Duodenal mucosa (tissue), 2 donors: ENCODE data around the gene MEAK7.

ENCODE experiments used
- H3K27ac ChIP-seq: one replicate; pipeline ENCODE4 v1.7.0; 2013; ENCODE audit warnings: low read depth, low read length
- H3K27me3 ChIP-seq, 2 donors: one replicate each; pipeline ENCODE4 v1.7.0; 2013; ENCODE audit warnings: low read length in 2 of 2, control low read depth in 1 of 2; ENCODE audit not compliant: insufficient read depth in 2 of 2, control insufficient read depth in 1 of 2
- H3K36me3 ChIP-seq, 2 donors: one replicate each; pipeline ENCODE4 v1.7.0; 2013; ENCODE audit warnings: low read length in 2 of 2, control low read depth in 1 of 2; ENCODE audit not compliant: insufficient read depth in 2 of 2, control insufficient read depth in 1 of 2
- H3K4me1 ChIP-seq, 2 donors: one replicate each; pipeline ENCODE4 v1.7.0; 2013; ENCODE audit warnings: low read length in 2 of 2, control low read depth in 1 of 2; ENCODE audit not compliant: insufficient read depth in 2 of 2, control insufficient read depth in 1 of 2
- H3K4me3 ChIP-seq, 2 donors: one replicate each; pipeline ENCODE4 v1.7.0; 2013; ENCODE audit warnings: low read length in 2 of 2, low read depth in 1 of 2
- H3K9ac ChIP-seq, 2 donors: one replicate each; pipeline ENCODE4 v1.7.0; 2013; ENCODE audit warnings: low read length in 2 of 2, low read depth in 1 of 2
- H3K9me3 ChIP-seq, 2 donors: one replicate each; pipeline ENCODE4 v1.7.0; 2013; ENCODE audit warnings: low read length in 2 of 2, control low read depth in 1 of 2; ENCODE audit not compliant: control insufficient read depth in 1 of 2

MEAK7 gene

DNA sequence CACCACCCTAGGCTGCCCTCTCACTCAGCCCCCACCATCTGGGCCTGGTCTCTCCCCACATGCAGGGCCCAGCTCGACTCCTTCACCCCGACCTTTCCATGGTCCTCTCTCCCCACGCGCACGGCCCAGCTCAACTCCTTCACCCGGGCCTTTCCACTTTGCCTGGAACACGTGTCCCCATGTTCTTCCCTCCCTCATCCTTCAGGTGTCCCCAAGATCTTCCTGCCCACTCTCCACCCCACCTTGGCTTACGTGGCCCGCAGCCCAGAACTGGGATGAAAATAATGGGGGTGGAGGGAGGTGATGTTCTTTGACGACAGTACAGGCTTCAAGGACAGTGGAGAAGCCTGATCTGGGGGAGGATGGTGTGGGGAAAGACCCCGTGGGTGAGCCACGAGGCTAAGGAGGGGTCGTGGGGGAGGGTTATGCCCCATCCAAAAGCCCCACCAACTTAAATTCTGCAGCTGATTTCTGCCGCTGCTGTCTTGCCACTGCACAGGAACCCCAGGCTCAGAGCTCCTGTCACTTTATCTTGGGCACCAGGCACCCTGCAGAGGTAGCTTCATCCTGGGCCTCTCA lies 9.9 kb upstream of the MEAK7 start:
- no peaks in the 10 kb centered on the region for H3K9me3 ChIP-seq
- peak overlapping the region; percentile 43 for H3K27ac ChIP-seq
- no peaks in the 10 kb centered on the region for H3K27me3 ChIP-seq
- H3K4me1 ChIP-seq = peaks cover 22 to 23% of the 10 kb centered on the region in 2 donors
- no peaks in the 10 kb centered on the region for H3K36me3 ChIP-seq
- H3K4me3 ChIP-seq = no peak overlapping the region
- peak overlapping the region in 1 of 2 donors; percentile 18 for H3K9ac ChIP-seq

DNA sequence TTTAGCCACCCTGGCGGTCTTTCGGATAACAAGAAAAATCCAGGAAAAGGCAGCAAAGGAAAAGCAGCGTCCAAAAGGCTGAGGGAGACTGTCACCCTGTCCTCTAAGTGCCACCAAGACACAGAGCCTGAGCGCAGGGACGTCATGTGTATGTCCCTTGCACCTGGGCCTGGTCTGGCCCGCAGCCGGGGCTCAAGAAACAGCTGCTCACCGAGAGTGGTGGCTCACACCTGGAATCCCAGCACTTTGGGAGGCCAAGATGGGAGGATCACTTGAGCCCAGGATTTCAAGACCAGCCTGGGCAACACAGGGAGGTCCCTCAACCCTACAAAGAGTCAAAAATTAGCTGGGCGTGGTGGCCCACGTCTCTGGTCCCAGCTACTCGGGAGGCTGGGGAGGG lies 9.2 kb upstream of the MEAK7 start:
- no peak overlapping the region for H3K4me3 ChIP-seq
- H3K27ac ChIP-seq = no peak overlapping the region
- no peaks in the 10 kb centered on the region for H3K27me3 ChIP-seq
- H3K36me3 ChIP-seq = no peaks in the 10 kb centered on the region
- peaks cover 15 to 17% of the 10 kb centered on the region in 2 donors for H3K4me1 ChIP-seq
- H3K9ac ChIP-seq = no peak overlapping the region
- no peaks in the 10 kb centered on the region for H3K9me3 ChIP-seq

DNA sequence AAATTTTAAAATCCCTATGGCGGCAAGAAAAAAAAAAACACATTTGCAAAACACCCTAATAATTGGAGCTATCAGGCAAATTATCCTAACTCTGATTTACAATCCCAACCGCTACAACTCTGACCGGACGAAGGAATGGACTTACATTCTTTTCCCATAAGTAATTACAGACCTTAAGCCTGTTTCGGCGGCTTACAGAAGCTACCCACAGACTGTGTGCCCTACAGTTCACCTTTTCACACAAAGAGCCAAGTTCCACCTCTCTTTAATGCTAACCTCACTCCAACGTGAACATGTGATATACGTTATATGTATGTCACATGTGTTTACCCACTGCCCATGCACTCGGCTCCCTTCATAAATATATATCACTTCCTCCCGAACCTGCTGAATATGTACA lies 8.7 kb upstream of the MEAK7 start:
- Histone ChIP-seq H3K9ac (no peak overlapping the region), H3K9me3 (no peaks in the 10 kb centered on the region), H3K36me3 (no peaks in the 10 kb centered on the region), H3K4me3 (no peak overlapping the region), H3K4me1 (peaks cover 14 to 17% of the 10 kb centered on the region in 2 donors), H3K27me3 (no peaks in the 10 kb centered on the region), H3K27ac (no peak overlapping the region)

DNA sequence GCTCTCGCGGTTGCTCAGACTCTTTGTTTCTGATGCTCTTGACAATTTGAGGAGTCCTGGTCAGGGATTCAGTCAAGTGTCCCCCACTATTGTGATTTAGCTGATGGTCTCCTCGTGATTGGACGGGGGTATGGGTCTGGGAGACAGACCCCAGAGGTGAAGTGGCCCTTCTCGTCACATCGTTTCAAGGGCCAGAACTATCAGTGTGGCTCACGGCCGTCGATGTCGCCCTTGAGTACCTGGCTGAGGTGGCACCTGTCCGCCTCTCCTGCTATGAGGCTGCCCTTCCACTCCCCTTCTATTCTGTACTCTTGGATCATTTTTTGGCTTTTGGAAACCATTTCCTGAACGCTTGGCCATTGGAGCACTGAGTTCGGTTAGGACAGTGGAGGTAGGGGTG lies 7.4 kb upstream of the MEAK7 start:
- H3K27me3 ChIP-seq = no peaks in the 10 kb centered on the region
- H3K4me3 ChIP-seq = no peak overlapping the region
- no peak overlapping the region for H3K9ac ChIP-seq
- H3K9me3 ChIP-seq = no peaks in the 10 kb centered on the region
- H3K27ac ChIP-seq = no peak overlapping the region
- no peaks in the 10 kb centered on the region for H3K36me3 ChIP-seq
- H3K4me1 ChIP-seq = peaks cover 14 to 17% of the 10 kb centered on the region in 2 donors

DNA sequence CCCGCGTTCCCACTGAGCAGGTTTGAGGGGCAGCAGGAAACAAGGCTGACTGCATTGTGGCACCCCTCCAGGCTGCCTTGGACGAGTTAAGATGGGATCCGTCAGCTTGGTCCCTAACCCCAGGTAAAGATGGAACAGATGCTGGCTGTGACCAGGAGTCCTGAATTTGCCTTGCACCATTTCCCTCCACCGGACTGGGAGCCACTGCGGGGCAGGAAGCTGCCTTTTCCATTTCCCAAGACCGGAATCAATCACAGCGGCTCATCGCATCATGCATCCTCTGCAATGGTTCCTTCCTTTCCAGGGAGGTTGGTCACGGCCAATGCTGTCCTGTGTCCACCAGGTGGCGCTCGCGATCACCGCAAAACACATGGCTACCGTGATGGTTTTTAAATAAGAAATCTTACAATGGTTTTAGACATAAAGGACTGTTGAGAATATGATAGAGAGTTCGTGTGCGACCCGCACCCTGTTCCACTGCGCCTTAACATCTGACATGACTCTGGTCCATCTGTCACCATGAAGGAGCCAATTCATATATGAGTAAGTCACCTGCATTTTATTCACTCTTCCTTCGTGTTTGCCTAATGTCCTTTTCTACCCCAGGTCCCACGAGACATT lies 6.8 kb upstream of the MEAK7 start:
- Histone ChIP-seq H3K36me3 (no peaks in the 10 kb centered on the region), H3K9me3 (no peaks in the 10 kb centered on the region), H3K9ac (no peak overlapping the region), H3K27me3 (no peaks in the 10 kb centered on the region), H3K4me3 (no peak overlapping the region), H3K27ac (no peak overlapping the region), H3K4me1 (peaks cover 14 to 19% of the 10 kb centered on the region in 2 donors)

DNA sequence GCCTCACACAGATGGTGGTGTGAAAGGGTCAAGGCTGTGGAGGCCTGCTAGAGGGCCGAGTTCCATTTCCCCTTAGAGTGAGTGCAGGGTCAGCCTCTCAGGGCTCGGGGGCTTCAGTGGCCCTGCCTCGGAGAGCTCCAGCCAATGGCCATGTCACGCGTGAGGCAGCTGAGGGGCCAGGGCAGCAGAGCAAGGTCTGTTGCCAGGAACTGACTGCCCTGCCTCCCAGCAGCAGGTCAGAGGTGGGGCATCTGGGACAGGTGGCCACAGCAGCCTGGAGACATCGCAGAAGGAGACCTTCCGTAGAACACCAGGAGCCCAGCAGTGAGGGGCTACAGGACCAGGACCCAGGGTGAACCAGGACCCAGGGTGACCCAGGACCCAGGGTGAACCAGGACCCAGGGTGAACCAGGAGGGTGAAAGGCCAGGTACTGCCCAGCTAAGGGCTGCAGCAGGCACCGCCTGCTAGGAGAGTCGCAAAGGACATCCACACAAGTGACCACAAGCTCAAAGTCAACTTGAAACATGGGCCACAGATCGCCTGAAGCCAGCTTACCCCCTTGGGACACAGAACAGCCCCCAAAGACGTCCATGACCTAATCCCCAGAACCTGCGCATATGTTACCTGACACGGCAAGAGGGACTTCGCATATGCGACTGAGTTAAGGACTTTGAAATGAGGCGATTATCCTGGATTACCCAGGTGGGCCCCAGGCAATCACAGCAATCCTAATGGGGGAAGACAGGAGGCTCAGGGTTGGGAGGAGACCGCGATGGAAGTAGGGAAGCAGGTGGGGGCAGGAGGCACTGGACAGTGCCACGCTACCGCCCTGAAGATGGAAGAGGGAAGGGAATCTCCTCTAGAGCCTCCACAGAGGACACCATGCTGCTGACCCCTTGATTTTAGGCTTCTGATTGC lies 4.8 kb upstream of the MEAK7 start:
- Histone ChIP-seq H3K4me1 (peaks cover 22 to 27% of the 10 kb centered on the region in 2 donors), H3K9ac (no peak overlapping the region)

DNA sequence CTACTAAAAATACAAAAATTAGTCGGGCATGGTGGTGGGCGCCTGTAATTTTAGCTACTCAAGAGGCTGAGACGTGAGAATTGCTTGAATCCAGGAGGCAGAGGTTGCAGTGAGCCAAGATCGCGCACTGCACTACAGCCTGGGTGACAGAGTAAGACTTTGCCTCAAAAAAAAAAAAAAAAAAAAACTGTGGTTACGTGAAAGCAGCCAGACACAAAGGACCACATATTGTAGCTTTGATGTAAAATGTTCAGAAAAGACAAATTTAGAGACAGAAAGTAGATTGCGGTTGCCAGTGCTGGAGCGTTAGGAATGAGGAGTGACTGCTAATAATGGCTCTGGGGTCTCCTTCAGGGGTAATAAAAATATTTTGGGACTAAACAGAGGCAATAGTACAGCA lies 4.0 kb upstream of the MEAK7 start:
- Histone ChIP-seq H3K36me3 (no peaks in the 10 kb centered on the region), H3K4me1 (peaks cover 26 to 29% of the 10 kb centered on the region in 2 donors), H3K4me3 (no peak overlapping the region), H3K27me3 (no peaks in the 10 kb centered on the region), H3K9me3 (no peaks in the 10 kb centered on the region), H3K27ac (no peak overlapping the region), H3K9ac (no peak overlapping the region)

More for the DNA sequence above, 4.8 kb upstream of the MEAK7 start:
- Histone ChIP-seq H3K36me3 (no peaks in the 10 kb centered on the region), H3K27me3 (no peaks in the 10 kb centered on the region), H3K4me3 (no peak overlapping the region), H3K27ac (no peak overlapping the region), H3K9me3 (no peaks in the 10 kb centered on the region)

DNA sequence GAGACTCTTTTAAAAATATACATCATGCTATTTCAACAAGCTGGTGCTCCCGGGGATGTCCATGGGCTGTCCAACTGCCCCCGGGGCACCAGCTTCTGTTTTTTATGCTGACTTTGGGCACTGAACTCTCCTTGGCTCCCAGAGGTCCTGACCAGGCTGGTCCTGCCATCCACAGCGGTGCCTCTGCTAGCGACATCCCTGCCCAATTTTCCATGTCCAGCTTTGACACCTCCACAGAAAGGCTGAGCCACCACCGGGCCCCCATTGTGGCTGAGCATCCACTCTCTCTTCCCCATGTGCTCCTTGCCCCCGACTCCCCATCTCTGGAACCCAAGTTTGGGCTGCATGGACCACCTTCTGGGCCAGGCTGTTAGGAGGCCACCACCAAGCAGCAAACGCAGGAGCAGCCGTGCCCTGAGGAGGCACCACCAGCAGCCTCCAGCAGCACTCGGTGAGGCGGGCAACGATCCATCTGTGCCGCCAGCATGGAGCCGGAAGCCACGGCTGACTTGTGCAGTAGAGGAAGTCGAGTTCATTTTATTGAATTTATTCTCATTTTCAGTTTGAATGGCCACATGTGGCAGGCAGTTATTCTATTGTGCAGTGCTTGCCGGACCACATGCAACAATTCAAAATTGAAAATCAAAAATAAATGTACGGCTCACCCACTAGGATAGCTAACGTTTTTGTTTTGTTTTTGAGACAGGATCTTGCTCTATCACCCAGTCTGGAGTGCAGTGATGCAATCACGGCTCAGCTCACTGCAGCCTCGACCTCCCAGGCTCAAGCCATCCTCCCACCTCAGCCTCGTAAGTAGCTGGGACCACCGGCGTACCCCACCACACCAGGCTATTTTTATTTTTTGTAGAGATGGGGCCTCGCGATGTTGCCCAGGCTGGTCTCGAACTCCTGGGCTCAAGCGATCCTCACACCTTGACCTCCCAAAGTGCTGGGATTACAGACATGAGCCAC lies 2.8 kb upstream of the MEAK7 start:
- peaks cover 0 to 3% of the 10 kb centered on the region in 2 donors for H3K36me3 ChIP-seq
- no peaks in the 10 kb centered on the region for H3K9me3 ChIP-seq
- H3K4me3 ChIP-seq = peak overlapping the region in 1 of 2 donors; percentile 32
- peak overlapping the region in 1 of 2 donors; percentile 20 for H3K9ac ChIP-seq
- no peaks in the 10 kb centered on the region for H3K27me3 ChIP-seq
- H3K4me1 ChIP-seq = peaks cover 31 to 34% of the 10 kb centered on the region in 2 donors
- H3K27ac ChIP-seq = no peak overlapping the region

DNA sequence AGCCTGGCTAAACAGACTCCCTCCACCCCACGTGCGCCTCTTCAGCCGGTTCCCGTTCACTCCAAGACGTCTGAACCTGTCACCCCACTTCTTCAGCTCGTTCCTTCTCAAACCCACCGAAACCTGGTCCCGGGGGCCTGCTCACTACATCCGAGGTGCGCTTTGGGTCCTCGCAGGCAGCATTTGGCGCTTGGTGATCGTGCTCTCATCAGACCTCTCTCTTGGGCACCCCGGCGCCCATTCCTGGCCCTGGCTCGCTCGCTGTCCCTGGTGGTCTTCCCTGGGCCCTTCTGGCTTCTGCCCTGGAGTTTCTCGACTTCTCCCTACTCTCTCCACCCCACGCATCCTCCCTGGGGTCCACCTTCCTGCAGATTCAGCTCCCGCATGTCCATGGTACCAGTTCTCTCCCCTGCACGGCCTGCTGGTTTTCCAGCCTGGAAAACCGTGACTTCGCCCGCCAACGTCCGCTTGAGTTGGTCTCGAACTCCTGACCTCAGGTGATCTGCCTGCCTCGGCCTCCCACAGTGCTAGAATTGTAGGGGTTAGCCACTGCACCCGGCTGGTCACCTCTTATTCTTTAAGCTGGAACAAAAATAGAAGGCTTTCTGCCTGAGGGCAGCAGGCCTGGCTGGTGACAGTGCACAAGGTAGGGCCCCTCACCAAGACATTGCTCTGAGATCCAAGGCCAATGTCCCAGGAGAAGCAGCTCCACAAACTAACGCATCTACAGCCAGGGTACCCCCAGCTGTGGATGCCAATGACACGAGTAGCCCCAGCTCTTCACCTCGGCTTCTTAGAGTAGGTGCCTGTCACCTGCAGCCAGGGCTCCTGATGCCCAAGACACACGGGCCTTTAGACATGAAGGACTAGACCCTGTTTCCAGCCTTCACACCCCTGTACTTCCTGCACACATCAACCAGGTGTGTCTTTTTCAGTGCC lies 1.1 kb upstream of the MEAK7 start:
- H3K27ac ChIP-seq = peak overlapping the region; percentile 64
- H3K9me3 ChIP-seq = no peaks in the 10 kb centered on the region
- no peaks in the 10 kb centered on the region for H3K27me3 ChIP-seq
- H3K4me1 ChIP-seq = peaks cover 30 to 40% of the 10 kb centered on the region in 2 donors
- H3K9ac ChIP-seq = peak overlapping the region; percentile 82 to 87
- peak overlapping the region; percentile 85 to 89 for H3K4me3 ChIP-seq
- H3K36me3 ChIP-seq = peaks cover 0 to 4% of the 10 kb centered on the region in 2 donors
